OCI-LY1 (cell line): ENCODE measurements around the gene RER1.

Experiments
- H2AFZ ChIP-seq: fragments of 200-600 bp; sonication (generic), shearing (Covaris generic); 2 replicates; pipeline ENCODE4 v1.6.0; 2014; ENCODE audit warnings: antibody characterized with exemption, mild to moderate bottlenecking, low read length
- H3F3A ChIP-seq: fragments of 200-600 bp; sonication (generic), shearing (Covaris generic); 2 replicates; pipeline ENCODE4 v1.6.0; 2014; ENCODE audit warnings: mild to moderate bottlenecking, antibody characterized with exemption, low read length, moderate library complexity; ENCODE audit not compliant: insufficient read depth
- H3K27ac ChIP-seq: fragments of 200-600 bp; sonication (generic); 2 replicates; pipeline ENCODE4 v1.5.1; 2014; ENCODE audit warnings: low read length, mixed run types, mild to moderate bottlenecking, low read depth; ENCODE audit not compliant: poor library complexity, severe bottlenecking
- H3K27me3 ChIP-seq: fragments of 200-600 bp; sonication (generic); 2 replicates; pipeline ENCODE4 v1.6.0; 2014; ENCODE audit warnings: antibody characterized with exemption, mild to moderate bottlenecking, low read length, moderate library complexity; ENCODE audit not compliant: insufficient read depth
- H3K36me3 ChIP-seq: fragments of 200-600 bp; sonication (generic); 2 replicates; pipeline ENCODE4 v1.6.1; 2014; ENCODE audit warnings: mild to moderate bottlenecking, antibody characterized with exemption, low read length, moderate library complexity, mixed read lengths; ENCODE audit not compliant: insufficient read depth
- H3K4me1 ChIP-seq: fragments of 200-600 bp; sonication (generic); 2 replicates; pipeline ENCODE4 v1.5.1; 2014; ENCODE audit warnings: mild to moderate bottlenecking, low read length, moderate library complexity; ENCODE audit not compliant: insufficient read depth, severe bottlenecking
- H3K4me2 ChIP-seq: fragments of 200-600 bp; sonication (generic), shearing (Covaris generic); 2 replicates; pipeline ENCODE4 v1.6.1; 2014; ENCODE audit warnings: low read length
- H3K4me3 ChIP-seq: fragments of 200-600 bp; sonication (generic); 2 replicates; pipeline ENCODE4 v1.5.1; 2014; ENCODE audit warnings: low read length, low read depth, mild to moderate bottlenecking, mixed read lengths; ENCODE audit not compliant: poor library complexity, severe bottlenecking
- H3K79me2 ChIP-seq: fragments of 200-600 bp; shearing (Covaris generic); 2 replicates; pipeline ENCODE4 v1.6.1; 2016; ENCODE audit warnings: mixed run types, low read length, mixed read lengths; ENCODE audit not compliant: insufficient read depth
- H3K9ac ChIP-seq: fragments of 200-600 bp; sonication (generic), shearing (Covaris generic); 2 replicates; pipeline ENCODE4 v1.6.1; 2014; ENCODE audit warnings: mild to moderate bottlenecking, low read length, mixed read lengths
- H3K9me2 ChIP-seq: fragments of 200-600 bp; sonication (generic), shearing (Covaris generic); 2 replicates; pipeline ENCODE4 v1.6.1; 2014; ENCODE audit warnings: low read depth, mild to moderate bottlenecking, low read length, mixed read lengths
- H3K9me3 ChIP-seq: fragments of 200-600 bp; shearing (Covaris generic); 2 replicates; pipeline ENCODE4 v1.6.1; 2014; ENCODE audit warnings: low read length, mixed read lengths
- H4K20me1 ChIP-seq: fragments of 200-600 bp; sonication (generic), shearing (Covaris generic); 2 replicates; pipeline ENCODE4 v1.6.0; 2016; ENCODE audit warnings: mild to moderate bottlenecking, low read length; ENCODE audit not compliant: insufficient read depth
- EZH2 ChIP-seq: fragments of 200-600 bp; sonication (generic), shearing (Covaris generic); IDR thresholded peaks from 2 replicates; pipeline ENCODE4 v1.8.0; 2017; ENCODE audit warnings: borderline replicate concordance, mixed run types, mild to moderate bottlenecking, antibody characterized with exemption, low read length, moderate library complexity, mixed read lengths
- TF ChIP-seq, protein P1 (sequence below): fragments of 200-600 bp; sonication (generic), shearing (Covaris generic); IDR thresholded peaks from 2 replicates; pipeline ENCODE4 v1.5.1; 2017; ENCODE audit warnings: mild to moderate bottlenecking, antibody characterized with exemption, low read length, moderate library complexity, mixed read lengths

RER1 gene

DNA sequence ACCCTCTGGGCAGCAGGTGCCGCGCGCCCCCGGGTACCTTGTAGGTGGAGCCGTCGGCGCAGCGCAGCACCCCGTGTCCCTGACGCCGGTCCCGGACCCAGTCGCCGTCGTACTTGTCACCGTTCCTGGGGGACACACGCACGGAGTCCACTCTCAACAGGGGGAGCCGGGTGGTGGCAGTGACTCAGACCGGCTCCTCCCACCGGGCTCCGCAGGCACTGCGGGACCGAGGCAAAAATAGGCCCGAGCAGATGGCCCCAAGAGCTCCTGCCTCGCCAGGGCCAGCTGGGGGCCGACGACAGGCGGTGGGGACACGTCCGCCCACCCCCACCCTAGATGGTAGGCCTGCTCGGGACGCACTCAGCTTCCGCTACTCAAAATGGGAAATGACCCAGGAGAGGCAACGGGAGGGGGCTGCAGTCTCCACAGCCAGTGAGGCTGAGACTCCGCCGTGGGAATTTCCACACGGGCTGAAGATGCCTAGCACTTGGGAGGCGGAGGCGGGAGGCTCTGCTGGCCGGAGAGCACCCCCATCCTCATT, 6.6 kb upstream of the RER1 start:
- Histone ChIP-seq H2AFZ (no peak overlapping the region), H3K9ac (no peak overlapping the region), H3K27ac (no peak overlapping the region), H3K27me3 (no peaks in the 10 kb centered on the region), H3K4me2 (no peak overlapping the region), H3K9me2 (no peaks in the 10 kb centered on the region), H3K9me3 (no peaks in the 10 kb centered on the region), H3K79me2 (no peaks in the 10 kb centered on the region), H3K4me3 (no peak overlapping the region), H3K36me3 (no peaks in the 10 kb centered on the region), H3K4me1 (peaks cover 2% of the 10 kb centered on the region), H4K20me1 (no peaks in the 10 kb centered on the region), H3F3A (no peaks in the 10 kb centered on the region)
- TF ChIP-seq EZH2, result no peak
- TF ChIP-seq, protein P1, sequence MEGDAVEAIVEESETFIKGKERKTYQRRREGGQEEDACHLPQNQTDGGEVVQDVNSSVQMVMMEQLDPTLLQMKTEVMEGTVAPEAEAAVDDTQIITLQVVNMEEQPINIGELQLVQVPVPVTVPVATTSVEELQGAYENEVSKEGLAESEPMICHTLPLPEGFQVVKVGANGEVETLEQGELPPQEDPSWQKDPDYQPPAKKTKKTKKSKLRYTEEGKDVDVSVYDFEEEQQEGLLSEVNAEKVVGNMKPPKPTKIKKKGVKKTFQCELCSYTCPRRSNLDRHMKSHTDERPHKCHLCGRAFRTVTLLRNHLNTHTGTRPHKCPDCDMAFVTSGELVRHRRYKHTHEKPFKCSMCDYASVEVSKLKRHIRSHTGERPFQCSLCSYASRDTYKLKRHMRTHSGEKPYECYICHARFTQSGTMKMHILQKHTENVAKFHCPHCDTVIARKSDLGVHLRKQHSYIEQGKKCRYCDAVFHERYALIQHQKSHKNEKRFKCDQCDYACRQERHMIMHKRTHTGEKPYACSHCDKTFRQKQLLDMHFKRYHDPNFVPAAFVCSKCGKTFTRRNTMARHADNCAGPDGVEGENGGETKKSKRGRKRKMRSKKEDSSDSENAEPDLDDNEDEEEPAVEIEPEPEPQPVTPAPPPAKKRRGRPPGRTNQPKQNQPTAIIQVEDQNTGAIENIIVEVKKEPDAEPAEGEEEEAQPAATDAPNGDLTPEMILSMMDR, result no peak

DNA sequence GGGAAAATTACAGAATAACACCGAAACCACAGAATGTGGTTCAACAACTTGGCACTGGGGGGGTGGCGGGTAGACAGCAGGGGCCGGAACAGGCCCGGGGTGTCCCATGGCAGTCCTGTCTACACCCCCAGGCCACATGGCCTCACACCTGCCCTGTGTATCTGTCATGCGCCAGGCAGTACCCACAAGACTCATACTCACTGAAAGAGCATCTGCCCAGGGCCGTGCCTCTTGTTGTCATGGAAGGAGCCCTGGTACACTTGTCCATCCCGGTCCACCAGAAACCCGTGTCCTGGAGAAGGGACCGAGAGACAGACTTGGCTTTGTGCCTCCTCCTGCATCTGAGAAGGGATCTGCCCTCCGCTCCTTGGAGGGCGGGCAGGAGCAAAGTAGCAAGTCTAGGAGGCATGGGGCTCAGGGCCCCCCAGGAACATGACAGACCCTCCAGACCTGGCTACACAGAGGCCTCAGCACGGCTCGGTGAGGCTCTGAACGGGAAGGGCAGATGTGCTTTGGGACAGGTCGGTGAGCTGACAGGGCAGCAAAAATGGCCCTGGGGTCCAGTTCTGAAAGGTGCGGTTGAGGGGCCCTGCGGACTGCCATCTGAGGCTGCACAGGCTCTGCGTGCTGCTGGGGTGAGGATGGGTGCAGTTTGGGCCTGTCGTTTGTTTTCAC, 5.9 kb upstream of the RER1 start:
- H3K79me2 ChIP-seq, result no peaks in the 10 kb centered on the region
- H3K9me2 ChIP-seq, result no peaks in the 10 kb centered on the region
- H2AFZ ChIP-seq, result no peak overlapping the region
- H3K36me3 ChIP-seq, result no peaks in the 10 kb centered on the region
- H3K4me2 ChIP-seq, result no peak overlapping the region
- no peaks in the 10 kb centered on the region for H3K9me3 ChIP-seq
- TF ChIP-seq, protein P1, result no peak
- TF ChIP-seq EZH2, result no peak
- H3F3A ChIP-seq, result no peaks in the 10 kb centered on the region
- no peak overlapping the region for H3K27ac ChIP-seq
- H4K20me1 ChIP-seq, result no peaks in the 10 kb centered on the region
- no peak overlapping the region for H3K9ac ChIP-seq
- H3K4me3 ChIP-seq, result no peak overlapping the region
- H3K27me3 ChIP-seq, result no peaks in the 10 kb centered on the region
- H3K4me1 ChIP-seq, result peaks cover 9% of the 10 kb centered on the region

DNA sequence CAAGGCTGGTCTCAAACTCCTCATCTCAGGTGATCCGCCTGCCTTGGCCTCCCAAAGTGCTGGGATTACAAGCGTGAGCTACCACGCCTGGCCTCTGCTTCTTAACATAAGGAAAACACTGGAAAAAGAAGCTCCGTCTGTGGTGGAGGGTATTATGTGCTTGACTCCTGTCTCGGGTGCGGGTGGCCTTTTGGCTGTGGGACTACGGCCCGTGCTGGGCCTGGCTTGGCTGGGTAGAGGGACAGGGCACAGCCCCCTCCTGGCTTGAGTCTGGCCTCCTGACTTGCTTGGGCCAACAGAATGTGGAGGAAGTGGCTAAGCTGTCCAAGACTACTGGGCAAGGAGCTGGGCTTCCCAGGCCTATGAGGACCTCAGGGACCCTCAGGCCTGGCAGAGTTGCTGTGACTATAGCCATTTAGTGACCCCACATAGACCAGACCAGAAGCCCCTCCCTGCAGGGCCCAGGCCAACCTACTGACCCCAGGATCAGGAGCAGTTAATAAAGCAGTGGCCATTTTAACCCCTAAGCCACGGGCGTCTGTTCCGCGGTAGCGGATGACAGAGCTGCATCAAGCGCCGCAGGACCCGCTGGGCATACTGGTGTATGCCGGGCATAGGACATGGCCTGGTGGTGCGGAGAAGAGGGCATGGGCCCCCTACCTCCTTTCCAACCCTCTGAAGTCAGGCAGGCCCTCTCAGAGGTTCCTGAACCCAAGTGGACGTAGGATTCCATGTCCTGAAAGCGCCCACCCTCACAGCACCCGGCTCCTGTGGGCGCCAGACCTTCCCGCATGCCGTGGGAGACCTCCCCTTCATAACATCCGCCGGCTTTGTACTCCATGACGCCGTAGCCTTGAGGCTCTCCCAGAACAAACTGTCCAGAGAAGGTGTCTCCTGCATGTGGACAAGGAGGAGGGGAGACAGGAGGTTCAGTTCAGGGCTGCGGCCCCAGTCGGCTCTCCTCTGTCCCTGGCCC, 4.7 kb upstream of the RER1 start:
- peaks cover 11% of the 10 kb centered on the region for H3K4me1 ChIP-seq
- H3K4me2 ChIP-seq, result no peak overlapping the region
- H3K36me3 ChIP-seq, result no peaks in the 10 kb centered on the region
- no peak overlapping the region for H3K27ac ChIP-seq
- no peak overlapping the region for H2AFZ ChIP-seq
- H3K79me2 ChIP-seq, result no peaks in the 10 kb centered on the region; the same call in 1 of the 2 replicates
- no peak overlapping the region for H3K9ac ChIP-seq
- H3K9me2 ChIP-seq, result no peaks in the 10 kb centered on the region
- H3F3A ChIP-seq, result no peaks in the 10 kb centered on the region
- no peaks in the 10 kb centered on the region for H3K9me3 ChIP-seq
- H3K27me3 ChIP-seq, result no peaks in the 10 kb centered on the region
- H4K20me1 ChIP-seq, result no peaks in the 10 kb centered on the region
- H3K4me3 ChIP-seq, result no peak overlapping the region
- TF ChIP-seq, protein P1, result no peak
- TF ChIP-seq EZH2, result no peak
